GM18907 (cell line): Measurements from ENCODE around the gene ALS2.
"Not testable (repeated sequence)": the region's sequence is repeated elsewhere in the genome, so short reads cannot be mapped to it uniquely, and the experiment has no call there.

Source experiments
- ATAC-seq: cut with Tn5 transposase; IDR thresholded peaks from one replicate; pipeline ENCODE4 v1.9.1; 2021; ENCODE audit warnings: mild to moderate bottlenecking, moderate library complexity; ENCODE audit not compliant: unreplicated experiment

The ALS2 gene

GRCh38 chr2:201780674-201781493 lies at the start of gene ALS2:
TSS of gene ALS2 (minus strand) at chr2:201780933. CDS start at chr2:201768885, 12,048 bp downstream.
- peak; percentile 94 for ATAC-seq

GRCh38 chr2:201828220-201828619 lies 47.5 kb upstream of the ALS2 start:
- no peak for ATAC-seq

- no peak for ATAC-seq
Measured at GRCh38 chr2:201827621-201828020, 46.9 kb upstream of the ALS2 start.

- no peak for ATAC-seq
Measured at GRCh38 chr2:201824212-201824611, 43.5 kb upstream of the ALS2 start.

GRCh38 chr2:201821080-201821479 lies 40.3 kb upstream of the ALS2 start:
- ATAC-seq = no peak

GRCh38 chr2:201820383-201821007 lies 39.8 kb upstream of the ALS2 start:
- ATAC-seq = no peak

- no peak for ATAC-seq
Measured at GRCh38 chr2:201816657-201817575, 36.2 kb upstream of the ALS2 start.

- ATAC-seq = no peak
Measured at GRCh38 chr2:201813996-201814760, 33.4 kb upstream of the ALS2 start.

- not testable (repeated sequence) for ATAC-seq
Measured at GRCh38 chr2:201810604-201811003, 29.9 kb upstream of the ALS2 start.

GRCh38 chr2:201809633-201810032 lies 28.9 kb upstream of the ALS2 start:
- ATAC-seq = no peak

- no peak for ATAC-seq
Measured at GRCh38 chr2:201808027-201808426, 27.3 kb upstream of the ALS2 start.

- ATAC-seq = no peak
Measured at GRCh38 chr2:201807452-201807999, 26.8 kb upstream of the ALS2 start.

- no peak for ATAC-seq
Measured at GRCh38 chr2:201806442-201807170, 25.9 kb upstream of the ALS2 start, which contains the start of gene CDK15. TSS of gene CDK15 (plus strand) at chr2:201806537. CDS start at chr2:201806665, 128 bp downstream.

- ATAC-seq = not testable (repeated sequence)
Measured at GRCh38 chr2:201798914-201799285, 18.2 kb upstream of the ALS2 start.

GRCh38 chr2:201798252-201798913 lies 17.6 kb upstream of the ALS2 start:
- ATAC-seq = no peak

GRCh38 chr2:201797175-201797840 lies 16.6 kb upstream of the ALS2 start:
- ATAC-seq = no peak

GRCh38 chr2:201796478-201796865 lies 15.7 kb upstream of the ALS2 start:
- ATAC-seq = no peak
